GM20000 (cell line): ENCODE measurements around the gene C7.
"Not testable (repeated sequence)": the region's sequence is repeated elsewhere in the genome, so short reads cannot be mapped to it uniquely, and the experiment has no call there.

Experiments used
- DNase-seq: peaks from one replicate; pipeline ENCODE4 v3.0.0; 2012; ENCODE audit warnings: low spot score
- CTCF ChIP-seq: IDR thresholded peaks from 2 replicates; pipeline ENCODE4 v1.5.1; 2012; ENCODE audit warnings: mild to moderate bottlenecking, control low read depth; ENCODE audit errors: extremely low read depth, missing control alignments

C7 gene

GRCh38 chr5:40875958-40876357 is 33.3 kb upstream of the C7 start:
- no peak for DNase-seq
- TF ChIP-seq CTCF: no peak

GRCh38 chr5:40877371-40877988 is 31.8 kb upstream of the C7 start:
- no peak for TF ChIP-seq CTCF
- no peak for DNase-seq

GRCh38 chr5:40879163-40879942 is 29.9 kb upstream of the C7 start:
- peak; percentile 15 for TF ChIP-seq CTCF
- peak; percentile 30 for DNase-seq

DNA sequence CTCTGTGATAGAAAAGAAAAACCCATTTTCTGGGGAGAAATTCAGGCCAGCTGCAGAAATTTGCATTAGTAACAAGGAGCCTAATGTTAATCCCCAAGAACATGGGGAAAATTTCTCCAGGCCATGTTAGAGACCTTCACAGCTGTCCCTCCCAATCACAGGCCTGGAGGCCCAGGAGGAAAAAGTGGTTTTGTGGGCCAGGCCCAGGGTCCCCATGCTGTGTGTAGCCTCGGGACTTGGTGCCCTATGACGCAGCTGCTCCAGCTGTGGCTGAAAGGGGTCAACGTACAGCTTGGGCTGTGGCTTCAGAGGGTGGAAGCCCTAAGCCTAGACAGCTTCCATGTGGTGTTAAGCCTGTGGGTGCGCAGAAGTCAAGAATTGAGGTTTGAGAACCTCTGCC is 27.0 kb upstream of the C7 start:
- TF ChIP-seq CTCF: no peak
- no peak for DNase-seq

DNA sequence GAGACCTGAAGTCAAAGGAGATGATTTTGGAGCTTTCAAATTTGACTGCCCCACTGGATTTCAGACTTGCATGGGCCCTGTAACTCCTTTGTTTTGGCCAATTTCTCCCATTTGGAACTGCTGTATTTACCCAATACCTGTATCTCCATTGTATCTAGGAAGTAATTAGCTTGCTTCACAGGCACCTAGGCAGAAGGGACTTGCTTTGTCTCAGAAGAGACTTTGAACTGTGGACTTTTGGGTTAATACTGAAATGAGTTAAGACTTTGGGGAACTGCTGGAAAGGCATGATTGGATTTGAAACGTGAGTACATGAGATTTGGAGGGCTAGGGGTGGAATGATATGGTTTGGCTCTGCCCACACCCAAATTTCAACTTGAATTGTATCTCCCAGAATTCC is 26.2 kb upstream of the C7 start:
- not testable (repeated sequence) for DNase-seq

GRCh38 chr5:40895440-40896425 is 13.6 kb upstream of the C7 start:
- DNase-seq: not testable (repeated sequence)

DNA sequence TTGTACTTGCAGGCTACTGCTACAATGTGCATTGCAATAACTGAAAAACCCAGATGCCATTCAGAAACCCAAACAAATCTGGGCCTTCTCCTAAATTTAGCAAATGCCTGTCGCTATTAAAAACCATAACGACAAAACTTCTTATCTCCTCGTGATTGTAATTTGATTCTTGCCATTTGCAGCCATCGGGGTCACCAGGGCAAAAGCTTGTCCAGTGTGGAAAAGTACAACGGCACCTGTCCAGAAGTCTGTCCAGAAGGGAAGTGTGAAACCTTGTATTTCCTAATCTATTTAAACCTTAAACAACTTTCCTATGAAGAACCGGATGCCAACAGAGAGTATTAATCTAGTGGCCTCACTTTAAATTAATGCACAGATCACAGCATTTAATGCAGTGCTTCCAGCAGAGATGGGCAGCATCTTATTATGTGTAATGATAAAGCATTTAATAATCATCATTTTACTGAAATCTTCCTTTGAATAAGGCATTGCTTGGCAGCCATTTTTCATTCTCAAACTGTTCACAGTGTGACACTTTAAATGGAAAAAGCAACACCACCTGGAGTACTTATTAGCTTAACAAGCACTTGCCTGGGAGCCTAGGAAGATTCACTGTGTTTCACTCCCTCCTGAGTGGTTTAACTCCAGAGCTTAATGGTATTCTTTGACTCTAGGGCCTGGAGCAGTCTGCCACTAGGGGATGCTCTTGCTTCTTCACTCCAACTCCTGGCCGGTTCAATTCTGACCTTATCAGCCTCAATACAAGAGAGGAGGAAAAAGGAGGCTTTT is 4.9 kb upstream of the C7 start:
- DNase-seq: peak; percentile 48
- TF ChIP-seq CTCF: peak; percentile 96
